Erythroblast (primary cell): ENCODE results near the gene FAM20A.

ENCODE experiments used
- DNase-seq, 2 experiments: peaks; one replicate each; lab custom pipeline; 2025; lab: John Stamatoyannopoulos, UW
- GATA1 ChIP-seq: IDR thresholded peaks from 2 replicates; pipeline ENCODE4 v1.6.1; 2011; ENCODE audit warnings: low read depth, mild to moderate bottlenecking, control low read depth, low read length, moderate library complexity
- POLR2A ChIP-seq: IDR thresholded peaks from 2 replicates; pipeline ENCODE4 v1.6.1; 2011; ENCODE audit warnings: mild to moderate bottlenecking, low read length

Gene FAM20A

GRCh38 chr17:68600931-68601564 lies at the start of gene FAM20A:
Gene FAM20A, minus strand, starts transcription at chr17:68601367. Its CDS starts 701 bp downstream, at chr17:68600666.
- TF ChIP-seq POLR2A (no peak), GATA1 (no peak)

GRCh38 chr17:68649324-68649723 lies 48.2 kb upstream of the FAM20A start:
- TF ChIP-seq POLR2A (no peak), GATA1 (no peak)
- no peak for DNase-seq

More at GRCh38 chr17:68600931-68601564, at the start of gene FAM20A:
- no peak for DNase-seq

- no peak for DNase-seq
- TF ChIP-seq GATA1 (no peak), POLR2A (no peak)
These were observed 45.7 kb upstream of the FAM20A start for GRCh38 chr17:68646626-68647526.

- DNase-seq: no peak
- no peak for TF ChIP-seq POLR2A
- TF ChIP-seq GATA1: no peak
These were observed 40.9 kb upstream of the FAM20A start for GRCh38 chr17:68642118-68642412.

- no peak for DNase-seq
- TF ChIP-seq POLR2A: no peak
- TF ChIP-seq GATA1: no peak
These were observed 40.3 kb upstream of the FAM20A start for GRCh38 chr17:68641276-68642117.

GRCh38 chr17:68640242-68640989 lies 39.2 kb upstream of the FAM20A start:
- TF ChIP-seq GATA1 (no peak), POLR2A (no peak)
- DNase-seq: no peak

GRCh38 chr17:68634345-68634876 lies 33.2 kb upstream of the FAM20A start:
- no peak for DNase-seq
- no peak for TF ChIP-seq GATA1
- TF ChIP-seq POLR2A: no peak

- TF ChIP-seq GATA1: no peak
- no peak for TF ChIP-seq POLR2A
- no peak for DNase-seq
These were observed 27.4 kb upstream of the FAM20A start for GRCh38 chr17:68628576-68628957.

GRCh38 chr17:68627956-68628575 lies 26.9 kb upstream of the FAM20A start:
- DNase-seq: no peak
- TF ChIP-seq GATA1 (no peak), POLR2A (no peak)

GRCh38 chr17:68624381-68624780 lies 23.2 kb upstream of the FAM20A start:
- DNase-seq: no peak
- TF ChIP-seq GATA1 (no peak), POLR2A (no peak)

GRCh38 chr17:68623811-68624210 lies 22.6 kb upstream of the FAM20A start:
- DNase-seq: no peak
- TF ChIP-seq GATA1 (no peak), POLR2A (no peak)

- no peak for TF ChIP-seq POLR2A
- no peak for TF ChIP-seq GATA1
These were observed 21.3 kb upstream of the FAM20A start for GRCh38 chr17:68622423-68622822.

More at GRCh38 chr17:68622423-68622822, 21.3 kb upstream of the FAM20A start:
- no peak for DNase-seq
